Tibial nerve (tissue), 4 donors: ENCODE measurements around the gene ZNF346.

Experiments
- CTCF ChIP-seq, 5 experiments: fragments of 200-600 bp in 3 of 5; fragments of 450-650 bp in 2 of 5; sonication (generic) in 3 of 5; IDR thresholded peaks; one replicate each; pipeline ENCODE4 v1.5.1; 2016 to 2019; ENCODE audit warnings: antibody characterized with exemption in 5 of 5, mild to moderate bottlenecking in 3 of 5, moderate library complexity in 2 of 5
- EP300 ChIP-seq, 2 donors: sonication (generic); formaldehyde crosslinking; IDR thresholded peaks; one replicate each; pipeline ENCODE4 v1.6.1; 2017; ENCODE audit warnings: antibody characterized with exemption in 2 of 2, mild to moderate bottlenecking in 1 of 2
- POLR2A ChIP-seq, 2 donors: fragments of 450-650 bp; IDR thresholded peaks; one replicate each; pipeline ENCODE4 v1.6.1; 2017; ENCODE audit warnings: antibody characterized with exemption in 2 of 2, mild to moderate bottlenecking in 2 of 2, moderate library complexity in 2 of 2

DNA sequence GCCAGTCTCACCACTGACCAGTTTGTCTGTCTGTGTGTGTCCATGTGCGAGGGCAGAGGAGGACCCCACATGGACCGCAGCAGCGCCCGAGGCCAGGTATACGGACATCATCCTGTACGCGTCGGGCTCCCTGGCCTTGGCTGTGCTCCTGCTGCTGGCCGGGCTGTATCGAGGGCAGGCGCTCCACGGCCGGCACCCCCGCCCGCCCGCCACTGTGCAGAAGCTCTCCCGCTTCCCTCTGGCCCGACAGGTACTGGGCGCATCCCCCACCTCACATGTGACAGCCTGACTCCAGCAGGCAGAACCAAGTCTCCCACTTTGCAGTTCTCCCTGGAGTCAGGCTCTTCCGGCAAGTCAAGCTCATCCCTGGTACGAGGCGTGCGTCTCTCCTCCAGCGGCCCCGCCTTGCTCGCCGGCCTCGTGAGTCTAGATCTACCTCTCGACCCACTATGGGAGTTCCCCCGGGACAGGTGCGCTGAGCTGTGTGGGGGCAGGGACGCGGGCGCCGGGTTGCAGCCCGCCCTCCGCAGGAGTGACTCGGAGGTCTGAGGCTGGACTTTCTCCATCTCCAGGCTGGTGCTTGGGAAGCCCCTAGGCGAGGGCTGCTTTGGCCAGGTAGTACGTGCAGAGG is 70.7 kb downstream of the ZNF346 start:
- TF ChIP-seq CTCF (IDR thresholded peaks at IDR 0.05) (no peak), POLR2A (IDR thresholded peaks at IDR 0.05) (no peak), EP300 (IDR thresholded peaks at IDR 0.05) (no peak)
